Epithelial cell of proximal tubule (primary cell): Measurements from ENCODE around the gene MPC1L. TPM values are rescaled to one million over a fixed set of nuclear protein-coding genes. Genes with fewer than 3 reads are reported as not detected.

Source experiments
- DNase-seq: peaks from one replicate; pipeline ENCODE4 v3.0.0-alpha.2; 2011; ENCODE audit warnings: low read depth
- H3K4me3 ChIP-seq: 2 replicates; pipeline ENCODE4 v1.5.1; 2011; ENCODE audit warnings: low read depth, mild to moderate bottlenecking, low read length
- CTCF ChIP-seq: conservative IDR thresholded peaks from 2 replicates; pipeline ENCODE4 v1.5.1; 2012; ENCODE audit warnings: low read depth, mild to moderate bottlenecking, low read length
- total RNA-seq: library from RNA; depleted of rRNA; stranded (reverse); fragments of >200 nt; gene quantifications from 2 replicates; pipeline ENCODE4 v1.2.3, GENCODE V29; 2015

Gene MPC1L
- total RNA-seq, 1 donor from 2014 or later: not detected

DNA sequence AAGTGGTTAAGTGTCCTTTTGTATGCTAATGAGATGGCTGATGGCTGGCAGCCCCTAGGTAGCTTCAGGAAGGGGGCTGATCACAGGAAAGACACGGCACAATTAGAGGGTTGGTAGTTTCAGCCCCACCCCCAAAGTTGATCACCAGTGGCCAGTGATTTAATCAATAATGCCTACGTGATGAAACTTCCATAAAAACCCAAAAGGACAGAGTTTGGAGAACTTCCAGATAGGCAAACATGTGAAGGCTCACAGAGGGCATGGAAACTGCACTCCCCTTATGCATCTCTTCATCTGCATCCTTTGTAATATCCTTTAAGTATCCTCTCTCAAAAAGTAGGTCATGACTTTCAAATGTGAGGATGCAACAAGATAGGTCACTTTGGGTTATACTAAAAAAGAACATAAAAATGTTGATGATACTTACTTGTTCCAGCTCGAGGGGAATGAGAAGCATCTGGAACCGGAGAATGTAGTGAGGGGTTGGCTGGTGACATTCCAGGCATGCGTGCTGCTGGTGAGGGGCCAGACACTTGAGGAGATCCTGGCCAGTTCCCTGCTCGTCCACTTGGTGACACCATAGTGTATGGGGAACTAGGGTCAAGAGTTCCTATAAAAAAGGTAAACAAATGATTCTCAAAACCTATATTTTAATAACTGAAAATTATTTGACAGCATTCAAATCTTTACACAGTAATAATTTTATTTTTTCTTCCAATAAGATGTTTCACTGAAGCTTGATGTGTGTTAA, 40.8 kb downstream of the MPC1L start:
- H3K4me3 ChIP-seq: no peak overlapping the region
- no peak for DNase-seq
- peak; percentile 38 for TF ChIP-seq CTCF

GRCh38 chrX:40671126-40671525, 47.9 kb downstream of the MPC1L start:
- no peak for DNase-seq
- peak; percentile 4 for TF ChIP-seq CTCF
- H3K4me3 ChIP-seq: no peak overlapping the region

Other genes starting within 250 kb of the MPC1L start
- gene ATP6AP2, start 42.5 kb upstream of the MPC1L start, total RNA-seq: 60.1 and 74.9 TPM in 2 replicates
- gene CXorf38, start 24.1 kb downstream of the MPC1L start, total RNA-seq: 11.4 and 15.6 TPM in 2 replicates
- 15.5 and 21.5 TPM in 2 replicates for gene MED14, start 112.1 kb downstream of the MPC1L start, total RNA-seq